Activated naive CD8-positive, alpha-beta T cell (primary cell): ENCODE measurements around the gene STAT5B.
A peak's percentile ranks its signal among the peaks of the same experiment; 100 is the strongest.

Experiments
- H3K27ac Mint-ChIP-seq: one replicate; pipeline ENCODE4 v1.8.0; 2021; ENCODE audit warnings: mixed read lengths
- H3K27me3 Mint-ChIP-seq: one replicate; pipeline ENCODE4 v1.8.0; 2021; ENCODE audit warnings: mixed read lengths
- H3K36me3 Mint-ChIP-seq: one replicate; pipeline ENCODE4 v1.8.0; 2021; ENCODE audit warnings: mixed read lengths
- H3K4me1 Mint-ChIP-seq: one replicate; pipeline ENCODE4 v1.8.0; 2021; ENCODE audit warnings: low read depth, mixed read lengths
- H3K4me3 Mint-ChIP-seq: one replicate; pipeline ENCODE4 v1.8.0; 2021; ENCODE audit warnings: mild to moderate bottlenecking, mixed read lengths
- H3K9me3 Mint-ChIP-seq: one replicate; pipeline ENCODE4 v1.8.0; 2021; ENCODE audit warnings: low read depth, mixed read lengths

The STAT5B gene

DNA sequence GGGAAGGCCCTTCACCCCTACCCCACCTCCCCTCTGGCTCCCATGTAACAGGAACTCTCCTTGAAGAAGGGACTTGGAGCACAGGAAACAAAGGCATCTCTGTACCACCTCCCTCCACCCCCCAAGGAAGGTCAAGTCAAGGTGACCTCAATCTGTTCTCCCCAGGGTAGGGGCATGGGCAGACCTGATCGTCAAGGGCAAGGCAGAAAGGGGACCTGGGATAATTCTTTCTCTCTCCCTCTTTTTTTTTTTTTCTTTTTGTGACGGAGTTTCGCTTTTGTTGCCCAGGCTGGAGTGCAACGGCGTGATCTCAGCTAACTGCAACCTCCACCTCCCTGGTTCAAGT lies 7.8 kb upstream of the STAT5B start:
- H3K4me1 Mint-ChIP-seq: peaks cover 35% of the 10 kb centered on the region
- H3K27me3 Mint-ChIP-seq: no peaks in the 10 kb centered on the region
- peak overlapping the region; percentile 28 for H3K27ac Mint-ChIP-seq
- H3K4me3 Mint-ChIP-seq: no peak overlapping the region
- H3K36me3 Mint-ChIP-seq: peaks cover 6% of the 10 kb centered on the region
- H3K9me3 Mint-ChIP-seq: no peaks in the 10 kb centered on the region

DNA sequence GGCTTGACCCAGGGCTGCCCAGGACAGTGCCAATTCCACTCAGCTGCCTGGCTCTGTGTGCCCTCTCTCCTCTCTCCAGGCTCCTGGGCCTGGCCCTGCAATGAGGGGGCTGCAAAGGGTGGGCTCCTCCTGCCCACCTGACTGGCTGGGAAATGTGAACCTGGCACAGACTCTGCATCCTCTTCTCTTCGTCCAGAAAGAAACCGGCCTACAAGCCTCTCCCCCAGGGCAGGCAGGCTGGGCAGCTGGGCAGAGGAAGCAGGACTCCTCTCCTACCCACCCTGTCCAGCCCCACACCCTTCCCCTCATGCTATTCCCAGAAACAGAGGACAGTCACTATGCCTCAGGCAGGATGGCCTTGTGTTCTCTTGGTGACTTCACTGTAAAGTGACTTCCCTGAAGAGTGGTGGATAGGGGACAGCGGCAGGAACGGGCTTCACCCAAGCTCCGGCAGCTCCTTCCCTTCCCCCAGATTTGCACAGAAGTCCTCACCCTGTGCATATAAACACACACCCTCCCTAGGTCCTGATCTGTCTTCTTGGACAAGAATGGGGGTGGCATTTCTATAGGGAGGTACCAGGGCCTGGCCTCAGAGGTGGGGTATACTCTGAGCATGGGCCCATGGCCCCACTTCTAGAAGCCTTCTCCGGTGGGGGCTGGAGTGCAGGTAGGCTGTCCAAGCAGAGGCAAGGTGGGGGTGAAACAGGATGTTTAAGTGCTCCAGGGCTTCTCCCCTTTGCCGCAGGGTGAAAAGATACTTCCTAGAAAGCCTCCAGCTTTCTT lies 7.2 kb upstream of the STAT5B start:
- Mint-ChIP-seq H3K4me3 (peak overlapping the region; percentile 51), H3K27me3 (no peaks in the 10 kb centered on the region), H3K27ac (peak overlapping the region; percentile 84), H3K36me3 (peaks cover 6% of the 10 kb centered on the region), H3K9me3 (no peaks in the 10 kb centered on the region), H3K4me1 (peaks cover 34% of the 10 kb centered on the region)

DNA sequence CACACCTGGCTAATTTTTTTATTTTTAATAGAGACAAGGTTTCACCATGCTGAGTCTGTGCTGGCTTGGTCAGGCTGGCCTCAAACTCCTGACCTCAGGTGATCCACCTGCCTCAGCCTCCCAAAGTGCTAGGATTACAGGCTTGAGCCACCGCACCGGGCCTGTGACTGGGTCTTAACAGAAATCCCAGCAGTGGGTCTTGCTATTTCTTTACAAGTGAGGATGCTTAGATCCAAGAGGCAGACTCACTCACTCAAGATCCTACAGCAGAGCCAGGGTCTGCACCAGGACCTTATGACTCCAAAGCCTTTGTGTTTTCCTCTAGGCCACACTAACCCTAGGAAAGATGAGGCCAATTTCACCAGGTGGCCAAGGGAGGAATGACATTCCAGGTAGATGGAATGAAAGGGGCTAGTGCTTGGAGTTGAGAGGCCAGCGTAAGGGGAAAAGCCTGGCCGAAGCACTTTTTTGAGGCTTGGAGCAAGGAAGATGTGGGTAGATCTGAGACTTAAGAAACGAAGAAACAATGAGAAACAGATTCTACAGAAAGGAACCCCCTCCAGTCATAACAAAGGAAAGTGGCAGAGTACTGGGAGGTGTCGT lies 6.4 kb upstream of the STAT5B start:
- Mint-ChIP-seq H3K27ac (peak overlapping the region; percentile 84), H3K4me1 (peaks cover 36% of the 10 kb centered on the region), H3K4me3 (peak overlapping the region; percentile 51), H3K27me3 (no peaks in the 10 kb centered on the region), H3K9me3 (no peaks in the 10 kb centered on the region), H3K36me3 (peaks cover 6% of the 10 kb centered on the region)

DNA sequence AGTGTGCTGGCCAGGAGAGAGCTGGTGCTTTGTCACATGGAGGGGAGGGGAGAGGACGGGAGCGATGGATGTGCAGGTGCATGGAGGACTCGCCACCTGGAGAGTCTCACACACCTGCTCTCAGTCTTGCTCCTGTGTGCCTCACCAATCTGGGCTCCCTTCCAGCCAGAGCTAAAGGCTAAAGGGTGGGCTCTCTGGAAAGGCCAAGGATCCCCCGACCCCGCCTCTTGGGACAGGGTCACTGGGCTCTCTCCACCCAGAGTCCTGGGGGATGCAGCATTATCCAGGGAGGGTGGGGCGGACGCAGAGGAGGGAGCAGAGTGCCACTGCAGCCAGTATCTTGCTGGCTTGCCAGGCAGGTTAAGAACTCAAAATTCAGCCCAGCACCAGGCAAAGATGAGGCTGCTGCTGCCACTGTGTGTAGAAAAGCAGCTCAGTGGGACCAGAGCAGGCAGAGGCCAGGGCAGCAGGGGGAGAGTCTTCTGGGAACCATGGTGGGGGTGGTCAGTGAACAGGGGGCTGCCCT lies 5.4 kb upstream of the STAT5B start:
- Mint-ChIP-seq H3K4me3 (no peak overlapping the region), H3K27me3 (no peaks in the 10 kb centered on the region), H3K36me3 (peaks cover 6% of the 10 kb centered on the region), H3K9me3 (no peaks in the 10 kb centered on the region), H3K4me1 (peaks cover 36% of the 10 kb centered on the region), H3K27ac (no peak overlapping the region)

DNA sequence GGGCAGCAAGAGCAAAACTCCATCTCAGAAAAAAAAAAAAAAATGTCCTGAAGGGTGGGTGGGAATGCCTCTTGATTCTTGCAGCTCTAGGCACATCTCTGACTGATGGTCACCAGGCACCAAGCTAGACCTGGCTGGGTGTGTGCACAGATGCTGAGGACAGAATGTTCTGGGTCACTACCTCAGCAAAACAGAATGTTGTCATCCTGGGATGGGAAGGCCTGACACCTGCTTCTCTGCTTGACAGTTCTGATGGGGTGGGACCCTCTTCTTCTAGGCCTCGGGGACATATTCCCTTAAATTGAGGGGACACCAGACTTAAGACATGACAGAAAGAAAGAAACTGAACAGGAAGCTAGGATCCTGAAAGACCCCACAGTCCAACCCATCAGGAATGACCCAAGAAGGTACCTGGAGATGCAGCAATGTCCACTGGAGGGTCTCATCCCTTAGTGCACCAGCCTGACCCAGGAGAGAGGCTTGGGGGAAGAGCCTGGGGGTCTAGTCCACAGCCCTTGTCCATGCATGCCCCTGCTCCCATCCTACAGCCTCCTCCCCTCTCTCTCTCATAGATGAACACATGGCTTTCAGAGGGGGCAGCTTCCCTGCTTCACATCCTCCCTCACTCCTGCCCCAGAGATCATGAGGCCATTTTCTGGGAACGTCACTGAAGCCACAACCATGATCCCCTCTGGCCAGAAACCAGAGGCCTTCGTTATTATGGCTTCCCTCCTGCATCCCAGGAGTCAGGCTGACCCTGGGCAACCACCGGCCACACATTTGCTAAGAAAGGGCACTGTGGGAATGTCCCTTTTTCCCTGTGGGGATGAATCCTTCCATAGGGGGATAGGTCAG lies 3.8 kb upstream of the STAT5B start:
- no peak overlapping the region for H3K27ac Mint-ChIP-seq
- H3K27me3 Mint-ChIP-seq: no peaks in the 10 kb centered on the region
- H3K9me3 Mint-ChIP-seq: no peaks in the 10 kb centered on the region
- peaks cover 34% of the 10 kb centered on the region for H3K4me1 Mint-ChIP-seq
- peaks cover 6% of the 10 kb centered on the region for H3K36me3 Mint-ChIP-seq
- no peak overlapping the region for H3K4me3 Mint-ChIP-seq

DNA sequence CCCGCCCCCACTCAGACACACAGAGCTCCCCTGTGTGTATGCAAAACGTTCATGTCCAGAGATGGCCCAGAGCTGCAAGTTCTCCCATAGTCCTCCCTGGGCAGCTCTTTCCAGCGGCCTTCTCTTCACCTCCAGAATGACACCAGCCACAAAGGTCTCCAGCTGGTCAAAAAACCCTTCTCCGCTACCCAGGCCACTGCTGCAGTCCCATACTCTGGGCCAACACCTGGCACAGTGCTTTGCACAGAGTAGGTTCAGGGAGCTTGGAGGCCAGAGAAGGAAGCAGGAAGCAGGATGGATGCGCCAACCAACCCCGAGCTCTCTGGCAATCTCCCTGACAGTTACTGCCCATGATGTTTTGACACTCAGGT lies 1.1 kb upstream of the STAT5B start:
- Mint-ChIP-seq H3K4me3 (peak overlapping the region; percentile 87), H3K27ac (peak overlapping the region; percentile 92), H3K36me3 (peaks cover 3% of the 10 kb centered on the region), H3K9me3 (no peaks in the 10 kb centered on the region), H3K4me1 (peaks cover 46% of the 10 kb centered on the region), H3K27me3 (no peaks in the 10 kb centered on the region)

DNA sequence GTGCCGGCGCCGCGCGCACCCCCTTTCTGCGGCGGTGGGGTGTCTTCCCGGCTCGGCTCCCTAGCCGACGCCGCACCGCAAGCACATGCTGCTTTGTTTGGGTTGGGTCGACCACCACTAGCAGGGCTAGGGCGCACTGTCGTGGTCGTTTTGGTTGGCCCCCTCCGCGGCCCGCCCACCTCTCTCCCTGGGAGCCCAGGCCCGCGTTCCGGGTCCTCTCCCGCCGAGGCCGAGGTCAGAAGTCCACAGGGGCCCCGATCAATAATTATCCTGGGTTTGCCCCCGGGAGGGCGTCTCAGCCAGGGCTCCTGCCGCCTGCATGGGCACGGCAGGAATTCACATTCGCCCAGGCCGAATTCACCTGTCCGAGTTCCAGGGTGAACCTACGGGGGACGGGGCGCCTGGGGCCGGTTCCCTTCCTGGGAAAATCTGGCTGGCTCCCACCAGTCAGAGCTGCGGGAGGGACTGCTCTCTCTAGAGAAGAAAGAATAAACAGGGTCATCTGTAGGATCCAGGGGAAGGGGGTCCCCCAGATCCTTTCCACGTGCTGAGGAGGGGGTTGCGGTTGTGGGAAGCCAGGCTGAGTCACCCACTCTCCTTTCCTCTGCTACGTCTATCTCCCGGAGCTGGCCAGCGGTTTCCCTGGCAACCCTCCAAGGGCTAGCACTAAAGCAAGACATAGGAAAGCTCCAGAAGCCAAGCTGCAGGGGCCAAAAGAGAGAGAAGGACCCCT lies 584 bp upstream of the STAT5B start:
- H3K36me3 Mint-ChIP-seq: peaks cover 3% of the 10 kb centered on the region
- no peaks in the 10 kb centered on the region for H3K9me3 Mint-ChIP-seq
- peaks cover 52% of the 10 kb centered on the region for H3K4me1 Mint-ChIP-seq
- H3K4me3 Mint-ChIP-seq: peak overlapping the region; percentile 87
- H3K27me3 Mint-ChIP-seq: no peaks in the 10 kb centered on the region
- H3K27ac Mint-ChIP-seq: peak overlapping the region; percentile 92

DNA sequence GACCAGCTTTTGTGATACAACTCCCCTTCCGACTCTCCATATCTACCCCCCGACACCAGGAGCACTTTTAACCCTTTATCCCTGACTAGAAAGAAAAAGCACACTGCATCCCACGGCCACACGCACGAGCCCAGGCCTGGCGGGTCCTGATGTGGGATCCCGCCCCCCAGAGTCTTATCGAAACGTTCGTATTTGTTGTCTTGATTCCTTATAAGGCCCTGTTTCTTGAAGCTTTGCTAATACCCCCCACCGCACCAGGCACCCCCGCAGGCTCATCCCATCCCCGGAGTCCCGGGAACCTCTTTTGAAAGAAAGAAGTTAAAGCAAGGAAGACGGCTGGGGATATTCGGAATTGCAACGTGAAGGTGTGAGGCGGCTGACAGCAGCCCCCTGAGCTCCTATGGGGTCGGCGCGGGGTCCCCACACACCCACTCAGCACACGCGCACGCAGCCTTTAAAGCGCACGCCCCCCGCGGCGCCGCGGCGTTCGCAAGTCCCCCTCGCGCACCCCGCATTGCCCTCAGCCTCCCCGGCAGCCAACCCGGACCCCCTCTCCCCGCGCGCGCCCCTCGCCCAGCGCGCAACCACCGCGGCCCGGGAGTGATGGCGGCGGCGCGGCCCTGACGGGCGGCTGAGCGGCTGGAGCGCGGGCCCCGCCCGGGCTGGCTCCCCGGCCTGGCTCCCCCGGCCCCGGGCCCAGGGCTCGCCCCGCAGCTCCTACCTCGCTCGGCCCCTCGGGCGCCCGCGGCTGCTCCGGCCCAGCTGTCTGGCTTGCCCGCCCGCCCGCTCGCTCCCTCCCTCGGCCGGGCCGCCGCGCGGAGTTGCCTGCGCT lies 448 bp downstream of the STAT5B start:
- H3K9me3 Mint-ChIP-seq: no peaks in the 10 kb centered on the region
- peaks cover 60% of the 10 kb centered on the region for H3K4me1 Mint-ChIP-seq
- peak overlapping the region; percentile 99 for H3K27ac Mint-ChIP-seq
- H3K4me3 Mint-ChIP-seq: peak overlapping the region; percentile 98
- no peaks in the 10 kb centered on the region for H3K27me3 Mint-ChIP-seq
- H3K36me3 Mint-ChIP-seq: peaks cover 4% of the 10 kb centered on the region

DNA sequence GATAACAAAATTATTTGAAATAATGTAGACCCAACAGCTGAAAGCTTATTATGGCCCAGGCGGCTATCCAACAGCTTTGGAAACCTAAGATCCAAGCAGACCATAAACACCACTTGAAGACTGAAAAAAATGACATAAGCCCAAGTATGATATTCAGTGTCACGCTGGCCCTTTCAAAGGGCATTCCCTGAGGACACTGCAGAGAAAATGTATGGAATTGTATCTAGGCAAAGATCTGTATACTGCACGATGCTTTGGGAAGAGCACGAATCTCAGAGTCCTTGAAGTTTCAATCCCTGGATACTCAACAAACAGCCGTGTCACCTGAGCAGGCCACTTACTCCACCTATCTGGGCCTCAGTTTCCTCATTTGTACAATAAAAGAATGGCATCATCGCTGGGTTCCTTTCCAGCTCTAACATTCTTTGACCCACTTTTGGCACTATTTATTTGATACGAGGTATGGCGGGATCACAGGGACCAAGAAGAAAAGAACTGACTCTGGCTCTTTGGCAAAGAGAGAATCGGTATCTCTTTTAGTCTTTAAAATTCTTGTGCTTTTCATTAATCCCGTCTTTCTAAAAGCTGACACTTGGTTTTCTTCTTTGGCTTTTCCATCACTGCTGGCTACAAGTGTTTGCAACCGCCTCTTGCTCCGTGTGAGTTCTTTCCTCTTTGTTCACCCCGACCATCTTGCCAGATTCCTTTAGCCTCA lies 1.2 kb downstream of the STAT5B start:
- Mint-ChIP-seq H3K4me3 (peak overlapping the region; percentile 98), H3K27ac (peak overlapping the region; percentile 99), H3K9me3 (no peaks in the 10 kb centered on the region), H3K36me3 (peaks cover 5% of the 10 kb centered on the region), H3K27me3 (no peaks in the 10 kb centered on the region), H3K4me1 (peaks cover 68% of the 10 kb centered on the region)

DNA sequence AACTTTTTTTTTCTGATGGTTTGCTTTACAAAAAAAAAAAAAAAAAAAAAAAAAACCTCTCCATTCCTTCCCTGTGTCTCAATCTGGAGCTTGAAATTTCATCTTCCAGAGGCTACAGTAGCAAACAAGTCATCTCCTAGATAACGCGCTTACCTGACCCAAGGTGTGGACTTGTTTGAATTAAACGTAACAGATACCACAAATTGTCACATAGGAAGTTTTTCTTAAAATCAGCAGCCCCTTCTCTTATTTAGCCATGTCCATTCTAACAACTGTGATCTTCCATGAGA lies 2.0 kb downstream of the STAT5B start:
- Mint-ChIP-seq H3K9me3 (no peaks in the 10 kb centered on the region), H3K36me3 (peaks cover 5% of the 10 kb centered on the region), H3K4me3 (peak overlapping the region; percentile 98), H3K4me1 (peaks cover 74% of the 10 kb centered on the region), H3K27me3 (no peaks in the 10 kb centered on the region), H3K27ac (peak overlapping the region; percentile 99)

DNA sequence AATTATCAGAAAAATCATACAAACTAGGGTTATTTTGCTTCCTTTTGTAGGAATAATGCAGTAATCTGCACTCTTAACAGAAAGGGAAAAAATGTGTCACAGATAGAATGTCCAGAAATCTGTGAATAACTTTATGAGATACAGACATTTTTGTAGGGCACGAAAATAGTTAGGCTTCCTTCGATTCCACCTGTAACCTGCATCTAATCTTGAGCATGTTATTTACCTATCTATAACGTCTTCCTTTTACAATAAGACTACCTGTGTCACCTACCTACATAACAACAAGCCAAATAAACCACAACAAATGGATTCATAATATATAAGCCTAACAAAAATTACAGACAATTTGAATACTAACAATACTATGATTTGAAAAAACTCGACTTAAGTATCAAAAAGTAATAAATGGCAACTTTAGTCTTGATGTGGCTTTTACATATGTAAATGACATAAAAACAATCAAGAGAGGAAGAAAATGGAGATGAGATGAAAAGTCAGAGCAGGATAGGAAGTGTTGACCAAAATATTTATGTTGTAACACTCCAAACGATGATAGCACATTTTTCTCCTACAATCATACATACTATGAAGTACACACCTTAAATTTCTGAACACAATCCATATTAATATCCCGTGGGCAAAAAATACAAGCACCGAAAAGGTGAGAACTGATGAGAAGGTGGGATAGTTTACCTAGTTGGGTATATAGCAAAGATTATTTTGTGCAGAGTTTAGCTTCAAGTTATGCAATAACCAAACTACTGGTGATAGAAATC lies 2.5 kb downstream of the STAT5B start:
- Mint-ChIP-seq H3K9me3 (no peaks in the 10 kb centered on the region), H3K4me3 (peak overlapping the region; percentile 98), H3K27ac (peak overlapping the region; percentile 99), H3K36me3 (peaks cover 5% of the 10 kb centered on the region), H3K27me3 (no peaks in the 10 kb centered on the region), H3K4me1 (peaks cover 78% of the 10 kb centered on the region)

DNA sequence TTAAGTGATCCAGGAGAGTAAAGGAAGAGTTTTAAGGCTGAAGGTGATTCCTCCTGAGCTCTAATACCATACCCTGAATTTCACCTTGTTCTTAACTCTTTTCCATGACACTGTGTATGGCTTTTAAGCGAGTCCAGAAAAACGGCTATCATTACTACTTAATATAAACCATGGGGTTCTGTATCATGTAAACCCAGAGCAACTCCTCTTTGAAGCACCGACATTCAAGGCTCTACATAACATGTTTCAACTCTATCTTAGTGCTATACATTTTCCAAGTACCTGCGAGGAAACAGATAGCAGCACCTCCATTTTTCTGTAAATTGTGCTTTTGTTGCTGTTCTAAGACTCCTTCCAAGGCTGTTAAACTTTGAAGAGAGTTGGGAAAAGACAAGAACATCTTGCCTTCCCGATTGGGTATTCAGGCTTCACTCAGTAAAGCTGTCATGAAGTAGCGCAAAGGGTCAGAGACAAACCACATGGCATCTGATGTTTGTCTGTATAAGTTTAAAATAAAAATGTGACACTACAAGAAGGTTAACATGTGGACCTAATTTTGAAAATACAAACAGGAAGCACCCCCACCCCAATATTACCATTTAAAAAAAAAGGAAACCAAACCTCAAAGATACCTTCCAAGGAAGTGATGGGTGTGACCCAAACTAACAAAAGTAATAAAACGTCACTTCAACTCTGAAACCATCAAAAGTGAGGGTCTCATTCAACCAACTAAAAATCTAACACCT lies 3.9 kb downstream of the STAT5B start:
- peaks cover 80% of the 10 kb centered on the region for H3K4me1 Mint-ChIP-seq
- H3K27ac Mint-ChIP-seq: peak overlapping the region; percentile 99
- H3K4me3 Mint-ChIP-seq: peak overlapping the region; percentile 98
- H3K9me3 Mint-ChIP-seq: no peaks in the 10 kb centered on the region
- no peaks in the 10 kb centered on the region for H3K27me3 Mint-ChIP-seq
- H3K36me3 Mint-ChIP-seq: peaks cover 5% of the 10 kb centered on the region

DNA sequence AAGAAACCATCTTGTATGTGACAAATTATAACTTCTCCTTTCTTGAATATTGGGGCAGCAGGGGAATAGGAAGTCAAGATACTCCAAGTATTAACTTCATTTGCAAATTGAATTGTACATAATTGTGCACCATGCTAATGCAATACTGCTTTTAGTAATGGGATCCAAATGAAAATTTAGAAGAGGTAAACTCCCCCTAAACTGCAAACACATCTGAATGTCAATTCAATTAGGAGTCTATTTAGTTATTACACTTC lies 4.5 kb downstream of the STAT5B start:
- H3K9me3 Mint-ChIP-seq: no peaks in the 10 kb centered on the region
- H3K4me3 Mint-ChIP-seq: peak overlapping the region; percentile 98
- peak overlapping the region; percentile 99 for H3K27ac Mint-ChIP-seq
- H3K27me3 Mint-ChIP-seq: no peaks in the 10 kb centered on the region
- peaks cover 79% of the 10 kb centered on the region for H3K4me1 Mint-ChIP-seq
- H3K36me3 Mint-ChIP-seq: peaks cover 5% of the 10 kb centered on the region
